Naive thymus-derived CD8-positive, alpha-beta T cell (primary cell): ENCODE measurements around the gene COL23A1. TPM values are rescaled to one million over a fixed set of nuclear protein-coding genes. Genes with fewer than 3 reads are reported as not detected.
"Not testable (repeated sequence)": the region's sequence is repeated elsewhere in the genome, so short reads cannot be mapped to it uniquely, and the experiment has no call there.

Experiments
- ATAC-seq, 2 donors: fragments of 150-1000 bp; cut with Tn5 transposase in 1 of 2; sonication (Bioruptor Pico), chemical (Tn5 transposase) in 1 of 2; 1 replicate in 1 of 2; 2 replicates in 1 of 2; pipeline ENCODE4 v1.10.0; 2021; ENCODE audit warnings: mild to moderate bottlenecking in 2 of 2, moderate library complexity in 2 of 2
- POLR2A ChIA-PET: fragments of 350-600 bp; sonication (Branson Sonifier 250); formaldehyde crosslinking; loops from one replicate; lab custom pipeline; 2021; ENCODE audit warnings: antibody characterized with exemption; lab: Charles Lee
- DNase-seq, 10 donors: peaks; one replicate each; pipeline versions ENCODE4 v3.0.0 to v3.0.0-alpha.2; 2020 to 2022
- H3K27ac Mint-ChIP-seq, 10 donors: one replicate each; pipeline ENCODE4 v1.8.0; 2020 to 2022; ENCODE audit warnings: mild to moderate bottlenecking in 10 of 10, mixed read lengths in 10 of 10, moderate library complexity in 4 of 10, inconsistent platforms in 1 of 10
- H3K27me3 Mint-ChIP-seq, 5 donors: one replicate each; pipeline ENCODE4 v1.8.0; 2021 to 2022; ENCODE audit warnings: mixed read lengths in 5 of 5
- H3K36me3 Mint-ChIP-seq, 3 donors: one replicate each; pipeline ENCODE4 v1.8.0; 2020 to 2022; ENCODE audit warnings: mixed read lengths in 3 of 3, mild to moderate bottlenecking in 2 of 3, inconsistent platforms in 1 of 3
- H3K4me1 Mint-ChIP-seq, 4 donors: one replicate each; pipeline ENCODE4 v1.8.0; 2021 to 2022; ENCODE audit warnings: mixed read lengths in 4 of 4
- H3K4me3 Mint-ChIP-seq, 10 donors: one replicate each; pipeline ENCODE4 v1.8.0; 2020 to 2022; ENCODE audit warnings: mild to moderate bottlenecking in 10 of 10, mixed read lengths in 10 of 10, moderate library complexity in 6 of 10, inconsistent platforms in 1 of 10
- H3K9me3 Mint-ChIP-seq, 9 donors: one replicate each; pipeline ENCODE4 v1.8.0; 2020 to 2022; ENCODE audit warnings: mixed read lengths in 9 of 9, mild to moderate bottlenecking in 3 of 9, inconsistent platforms in 1 of 9, moderate library complexity in 1 of 9
- polyA plus RNA-seq, 3 donors: library from polyadenylated mRNA; unstranded; fragments of 300-500 nt; fragmentation: Illumina TruSeq; gene quantifications; one replicate each; pipeline ENCODE4 v1.2.3, GENCODE V29; 2021
- total RNA-seq, 8 experiments: library from RNA in 2 of 8; stranded (reverse) in 2 of 8; gene quantifications; one replicate each; pipeline ENCODE4 v1.2.3 and lab custom pipeline; 2021 to 2026

The COL23A1 gene
- total and polyA plus RNA-seq, 5 experiments from 2014 or later = 0.10 to 0.51 (median 0.16) TPM; not detected in 2

DNA sequence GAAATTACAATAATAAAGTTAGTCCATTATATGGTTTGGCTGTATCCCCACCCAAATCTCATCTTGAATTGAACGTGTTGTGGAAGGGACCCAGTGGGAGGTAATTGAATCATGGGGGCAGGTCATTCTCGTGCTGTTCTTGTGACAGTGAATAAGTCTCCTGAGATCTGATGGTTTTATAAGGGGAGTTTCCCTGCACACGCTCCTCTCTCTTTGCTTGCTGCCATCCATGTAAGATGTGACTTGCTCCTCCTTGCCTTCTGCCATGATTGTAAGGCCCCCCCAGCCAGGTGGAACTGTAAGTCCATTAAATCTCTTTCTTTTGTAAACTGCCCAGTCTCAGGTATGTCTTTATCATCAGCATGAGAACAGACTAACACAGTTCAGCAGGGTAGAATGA, 220.7 kb downstream of the COL23A1 start:
- H3K36me3 Mint-ChIP-seq, H3K4me3 Mint-ChIP-seq, DNase-seq, H3K27ac Mint-ChIP-seq, H3K4me1 Mint-ChIP-seq, ATAC-seq: not testable (repeated sequence)
- POLR2A ChIA-PET = interaction anchor here (0.6 kb wide), 1 partner anchor 884 kb away, joined by 3 read pairs; no protein-coding TSS in a partner anchor
- Mint-ChIP-seq H3K9me3 (peaks cover 0 to 10% (median 0%) of the 10 kb centered on the region in 9 donors), H3K27me3 (peaks cover 0 to 23% (median 3%) of the 10 kb centered on the region in 5 donors)

DNA sequence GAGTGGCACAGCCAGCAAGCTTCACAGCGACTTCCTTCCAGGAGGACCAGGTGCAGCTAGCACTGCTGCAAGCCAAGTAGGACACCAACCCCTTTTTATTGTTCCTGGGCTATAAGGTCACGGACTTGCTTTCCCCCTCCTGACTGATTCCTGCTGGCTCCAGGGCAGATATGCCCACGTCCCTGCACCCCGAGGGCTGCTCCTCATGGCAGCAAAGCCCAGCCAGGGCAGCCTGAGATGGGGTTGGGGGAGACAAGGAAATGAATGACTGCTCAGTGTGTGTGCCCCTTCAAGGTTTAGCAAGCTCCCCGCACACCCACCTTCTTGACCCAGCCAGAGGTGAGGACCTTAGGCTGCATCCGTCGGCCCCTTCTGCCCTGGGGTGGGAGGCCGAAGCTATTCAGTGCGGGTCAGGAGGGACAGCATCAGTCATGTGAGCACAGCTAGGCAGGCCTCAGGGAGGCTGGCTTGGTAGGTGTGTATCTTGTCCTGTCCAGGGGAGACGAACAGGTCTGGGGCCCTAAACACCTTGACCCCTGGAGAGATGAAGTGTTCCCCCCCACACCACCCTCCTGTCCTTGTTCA, 221.4 kb downstream of the COL23A1 start:
- H3K27ac Mint-ChIP-seq = no peak overlapping the region
- ATAC-seq (no peak), DNase-seq (no peak)
- POLR2A ChIA-PET = no interaction called here
- H3K27me3 Mint-ChIP-seq = peaks cover 0 to 19% (median 3%) of the 10 kb centered on the region in 5 donors
- H3K9me3 Mint-ChIP-seq = peaks cover 0 to 10% (median 0%) of the 10 kb centered on the region in 9 donors
- H3K4me1 Mint-ChIP-seq = peaks cover 0 to 5% (median 1%) of the 10 kb centered on the region in 4 donors
- no peak overlapping the region for H3K4me3 Mint-ChIP-seq
- H3K36me3 Mint-ChIP-seq = no peaks in the 10 kb centered on the region

DNA sequence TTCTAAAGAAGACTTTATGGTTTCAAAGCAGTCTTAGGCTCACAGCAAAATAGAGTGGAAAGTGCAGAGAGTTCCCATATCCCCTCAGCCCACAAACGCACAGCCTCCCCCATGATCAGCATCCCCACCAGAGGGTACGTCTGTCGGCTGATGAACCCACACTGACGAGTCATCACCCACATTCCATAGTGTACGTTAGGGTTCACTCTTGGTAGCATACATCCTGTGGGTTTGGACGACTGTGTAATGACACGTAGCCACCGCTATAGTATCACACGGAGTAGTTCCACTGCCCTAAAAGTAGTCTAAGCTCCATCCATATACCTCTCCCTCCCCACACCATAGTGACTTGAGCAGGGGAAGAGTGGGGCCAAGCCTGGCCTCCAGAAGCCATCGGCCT, 221.9 kb downstream of the COL23A1 start:
- no peaks in the 10 kb centered on the region for H3K36me3 Mint-ChIP-seq

DNA sequence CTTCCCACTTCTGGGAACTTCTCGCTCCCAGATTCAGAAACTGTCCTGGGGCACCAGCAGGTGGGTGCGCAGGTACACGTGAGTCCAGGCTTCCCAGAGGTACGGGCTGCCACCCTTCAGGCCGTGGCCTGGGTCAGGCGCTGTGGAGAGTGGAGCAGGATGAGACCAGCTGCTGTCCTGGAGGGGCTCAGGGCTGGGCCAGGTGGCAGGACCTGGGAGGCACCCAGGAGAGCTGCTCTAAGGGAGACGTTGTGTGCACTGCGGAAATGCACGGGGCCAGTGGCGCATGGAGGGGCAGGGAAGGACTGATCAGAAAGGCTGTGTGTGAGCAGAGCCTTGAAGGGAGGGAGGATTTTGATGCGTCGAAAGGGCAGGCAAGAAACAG, 222.5 kb downstream of the COL23A1 start:
- Mint-ChIP-seq H3K9me3 (peaks cover 0 to 10% (median 0%) of the 10 kb centered on the region in 9 donors), H3K36me3 (no peaks in the 10 kb centered on the region), H3K27me3 (peaks cover 0 to 19% (median 3%) of the 10 kb centered on the region in 5 donors), H3K27ac (no peak overlapping the region), H3K4me1 (peaks cover 0 to 7% (median 1%) of the 10 kb centered on the region in 4 donors), H3K4me3 (no peak overlapping the region)
- DNase-seq (no peak), ATAC-seq (no peak)
- POLR2A ChIA-PET = no interaction called here

More for the DNA sequence above, 221.9 kb downstream of the COL23A1 start:
- H3K4me1 Mint-ChIP-seq = peaks cover 0 to 6% (median 1%) of the 10 kb centered on the region in 4 donors
- H3K27me3 Mint-ChIP-seq = peaks cover 0 to 19% (median 3%) of the 10 kb centered on the region in 5 donors
- H3K27ac Mint-ChIP-seq = no peak overlapping the region
- no peak overlapping the region for H3K4me3 Mint-ChIP-seq
- POLR2A ChIA-PET = no interaction called here
- DNase-seq = no peak
- ATAC-seq = no peak
- H3K9me3 Mint-ChIP-seq = peaks cover 0 to 10% (median 0%) of the 10 kb centered on the region in 9 donors

DNA sequence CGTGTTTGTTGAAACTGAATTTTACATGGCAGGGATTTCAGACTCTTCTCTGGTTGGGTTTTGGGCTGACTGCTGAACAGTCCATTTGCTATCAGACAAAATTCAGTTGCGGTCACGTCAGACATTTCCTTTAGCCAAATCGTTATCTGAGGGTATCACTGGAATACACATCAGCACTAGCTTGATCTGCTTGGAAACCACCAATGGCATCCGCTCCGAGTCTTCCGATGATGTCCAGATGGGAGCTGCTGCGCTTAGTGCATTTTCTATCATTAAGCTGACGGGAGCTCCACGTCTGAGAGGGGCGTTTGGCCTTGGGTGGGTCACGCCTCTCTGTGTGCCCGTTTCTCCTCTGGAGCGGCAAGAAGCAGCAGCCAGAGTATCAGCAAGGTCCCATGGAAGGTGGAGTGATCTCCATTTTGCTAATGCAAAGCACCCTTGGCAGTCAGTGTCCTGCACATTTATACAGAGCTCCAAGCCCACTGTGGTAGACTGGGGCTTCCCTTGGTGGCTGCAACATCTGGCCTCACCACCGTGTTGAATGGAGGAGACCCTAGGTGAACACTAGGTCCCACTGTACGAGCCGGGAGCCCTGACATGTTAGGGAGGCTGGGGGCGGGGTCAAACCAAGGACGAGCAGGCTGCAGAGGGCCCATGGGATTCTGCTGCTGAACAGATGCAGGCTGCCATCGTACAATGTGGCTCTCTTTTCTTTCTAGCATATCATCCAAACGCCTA, 223.0 kb downstream of the COL23A1 start:
- H3K27me3 Mint-ChIP-seq = peaks cover 0 to 17% (median 1%) of the 10 kb centered on the region in 5 donors
- H3K4me3 Mint-ChIP-seq = no peak overlapping the region
- DNase-seq = no peak
- ATAC-seq = no peak
- no peak overlapping the region for H3K27ac Mint-ChIP-seq
- H3K9me3 Mint-ChIP-seq = peaks cover 0 to 10% (median 0%) of the 10 kb centered on the region in 9 donors
- peaks cover 0 to 7% (median 1%) of the 10 kb centered on the region in 4 donors for H3K4me1 Mint-ChIP-seq
- H3K36me3 Mint-ChIP-seq = no peaks in the 10 kb centered on the region
- POLR2A ChIA-PET = no interaction called here

DNA sequence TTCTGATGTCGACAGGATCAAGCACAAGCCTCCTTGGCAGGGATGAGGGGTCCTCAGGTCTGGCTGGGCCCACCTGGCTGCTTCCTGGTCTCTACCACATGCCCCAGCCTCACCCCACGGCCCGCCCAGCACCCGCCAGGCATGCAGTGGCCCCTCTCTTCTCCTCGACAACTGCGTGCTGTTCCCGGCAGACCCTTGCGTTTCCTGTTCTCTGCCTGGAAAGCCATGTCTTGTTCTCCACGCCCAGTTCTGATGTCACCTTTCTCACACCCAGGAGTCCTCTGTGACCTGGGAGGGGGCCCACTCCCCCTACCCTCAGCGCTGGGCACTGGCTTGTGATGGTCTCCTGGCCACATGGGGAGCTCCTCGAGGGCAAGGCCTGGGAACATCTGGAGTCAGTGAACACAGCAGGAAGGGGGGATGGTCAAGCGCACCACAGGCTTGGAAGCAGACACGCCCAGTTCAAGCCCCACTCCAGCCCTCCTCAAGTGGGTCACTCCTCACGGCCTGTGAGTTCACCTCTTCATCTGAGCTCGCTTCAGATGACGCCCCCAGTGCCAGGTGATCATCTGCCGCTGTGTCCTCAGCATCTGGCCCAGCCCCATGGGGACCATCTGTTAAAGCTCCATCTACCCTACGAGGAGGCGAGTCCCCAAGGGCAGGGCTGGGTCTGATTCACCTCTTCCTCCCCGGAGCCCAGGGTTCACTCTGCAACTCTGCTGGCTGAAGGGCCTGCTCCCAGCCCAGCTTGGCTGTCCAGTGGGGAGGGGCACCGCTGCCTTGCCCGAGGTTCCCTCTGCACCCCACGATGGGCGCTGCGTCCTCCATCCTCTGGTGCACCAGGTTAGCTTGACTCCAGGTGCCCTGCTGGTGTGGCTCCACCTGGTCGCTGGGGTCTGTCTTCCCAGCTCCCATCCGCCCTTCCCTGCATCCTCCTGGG, 224.4 kb downstream of the COL23A1 start:
- Mint-ChIP-seq H3K27me3 (peaks cover 0 to 15% (median 1%) of the 10 kb centered on the region in 5 donors), H3K9me3 (peaks cover 0 to 10% (median 0%) of the 10 kb centered on the region in 9 donors), H3K4me3 (no peak overlapping the region), H3K27ac (no peak overlapping the region), H3K4me1 (peaks cover 0 to 7% (median 1%) of the 10 kb centered on the region in 4 donors), H3K36me3 (no peaks in the 10 kb centered on the region)
- ATAC-seq (no peak), DNase-seq (no peak)
- POLR2A ChIA-PET = no interaction called here

DNA sequence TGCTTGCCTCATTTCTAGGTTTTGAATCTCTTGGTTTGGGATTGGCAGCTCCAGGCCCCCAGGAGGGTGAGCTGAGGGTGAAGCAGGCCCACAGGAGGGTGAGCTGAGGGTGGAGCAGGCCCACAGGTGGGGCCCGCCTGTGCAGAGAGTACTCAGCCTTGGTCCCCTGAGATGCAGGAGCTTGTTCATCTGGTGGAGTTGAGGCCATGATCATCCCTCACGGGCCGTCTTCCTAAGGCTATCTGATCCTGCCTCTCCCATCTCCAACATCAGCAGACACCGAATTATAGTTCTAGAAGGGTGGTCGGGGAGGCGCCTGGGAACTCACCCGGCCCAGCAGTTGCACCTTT, 225.9 kb downstream of the COL23A1 start:
- POLR2A ChIA-PET = no interaction called here
- Mint-ChIP-seq H3K36me3 (no peaks in the 10 kb centered on the region), H3K27me3 (peaks cover 0 to 12% (median 2%) of the 10 kb centered on the region in 5 donors), H3K4me1 (peaks cover 0 to 7% (median 1%) of the 10 kb centered on the region in 4 donors), H3K4me3 (no peak overlapping the region), H3K9me3 (peaks cover 0 to 2% (median 0%) of the 10 kb centered on the region in 9 donors), H3K27ac (peak overlapping the region in 1 of 10 donors; percentile 63)
- ATAC-seq = no peak
- DNase-seq = no peak

DNA sequence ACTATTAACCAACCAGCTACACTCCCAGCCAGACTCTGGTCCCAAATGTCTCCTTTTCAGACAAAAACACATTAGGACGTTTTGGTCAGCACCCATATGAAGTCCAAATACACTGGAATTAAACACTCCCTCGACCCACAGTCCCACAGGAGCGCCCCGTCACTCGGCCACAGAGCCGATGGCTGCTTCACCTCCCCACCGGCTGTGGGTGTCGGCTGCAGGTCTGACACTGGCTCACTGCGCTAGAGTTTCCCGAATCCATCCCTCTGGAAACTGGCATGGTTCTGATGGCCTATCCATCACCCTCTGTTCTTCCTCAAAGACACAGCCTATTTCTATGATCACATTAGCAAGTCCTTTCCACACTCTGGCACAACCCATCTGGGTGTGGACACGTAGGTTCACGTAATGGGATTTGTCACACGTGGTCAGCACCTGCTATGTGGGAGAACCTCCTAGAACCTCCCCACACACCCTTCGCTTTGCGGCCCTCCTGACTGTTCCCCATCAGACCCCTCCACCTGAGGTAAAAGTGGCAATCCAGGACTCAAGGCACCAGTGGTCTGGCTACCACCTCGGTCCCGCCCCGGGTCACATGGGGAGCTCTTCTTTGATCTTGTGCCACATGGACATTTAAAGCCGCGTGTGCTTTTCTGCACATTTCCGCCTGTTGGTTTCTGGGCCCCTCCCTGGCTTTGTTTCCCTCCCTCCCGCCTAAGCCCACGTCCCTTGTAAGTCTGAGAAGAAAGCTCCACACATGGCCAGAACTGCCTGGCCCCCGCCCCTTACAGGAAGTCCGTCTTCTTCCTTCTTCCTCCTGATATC, 226.5 kb downstream of the COL23A1 start:
- H3K36me3 Mint-ChIP-seq = no peaks in the 10 kb centered on the region
- no peaks in the 10 kb centered on the region for H3K9me3 Mint-ChIP-seq
- POLR2A ChIA-PET = interaction anchor here (0.5 kb wide), 1 partner anchor 1401 kb away, joined by 3 read pairs; no protein-coding TSS in a partner anchor
- H3K27me3 Mint-ChIP-seq = peaks cover 0 to 12% (median 2%) of the 10 kb centered on the region in 5 donors
- H3K4me1 Mint-ChIP-seq = peaks cover 0 to 7% (median 1%) of the 10 kb centered on the region in 4 donors
- H3K4me3 Mint-ChIP-seq = no peak overlapping the region
- DNase-seq = no peak
- ATAC-seq = no peak
- H3K27ac Mint-ChIP-seq = peak overlapping the region in 1 of 10 donors; percentile 63

DNA sequence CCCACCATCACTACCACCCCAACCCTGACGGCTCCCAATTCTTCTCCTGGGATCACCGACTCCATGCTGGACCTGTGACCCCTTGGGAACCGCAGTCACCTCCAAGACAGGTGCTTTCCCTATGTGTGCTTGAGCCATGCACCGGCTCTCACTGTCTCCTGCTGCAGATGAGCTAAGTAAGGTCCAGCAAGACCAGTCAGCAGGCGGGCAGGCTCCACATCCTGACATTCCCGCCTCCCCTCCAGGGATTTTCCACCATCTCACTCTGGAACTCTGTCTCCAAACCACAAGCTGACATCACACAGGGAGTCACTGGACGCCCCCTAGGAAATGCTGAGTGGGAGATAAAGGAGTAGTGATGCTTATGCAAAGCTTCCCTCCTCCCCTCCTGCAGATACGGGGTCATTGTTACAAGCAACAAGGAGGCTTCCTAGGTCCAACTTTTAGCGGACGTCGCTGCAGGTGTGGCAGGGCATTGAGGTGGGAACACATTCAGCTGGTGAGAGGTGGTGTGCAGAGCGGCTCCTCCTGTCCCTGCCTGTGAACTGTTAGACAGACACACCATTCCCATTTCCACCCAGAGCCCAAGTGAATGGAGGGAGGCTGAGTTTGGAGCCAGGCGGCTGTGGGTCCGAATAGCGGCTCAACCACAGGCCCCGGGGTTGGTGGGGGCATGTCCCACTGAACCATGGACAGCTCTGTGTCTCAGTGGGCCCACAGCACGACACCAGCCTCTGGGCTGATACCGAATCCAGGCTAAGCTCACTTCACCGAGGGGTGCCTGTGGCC, 228.3 kb downstream of the COL23A1 start:
- peaks cover 6 to 13% (median 9%) of the 10 kb centered on the region in 4 donors for H3K4me1 Mint-ChIP-seq
- DNase-seq (no peak), ATAC-seq (no peak)
- no peaks in the 10 kb centered on the region for H3K9me3 Mint-ChIP-seq
- POLR2A ChIA-PET = no interaction called here
- no peak overlapping the region for H3K27ac Mint-ChIP-seq
- H3K27me3 Mint-ChIP-seq = peaks cover under 1 to 17% (median 4%) of the 10 kb centered on the region in 5 donors
- H3K36me3 Mint-ChIP-seq = no peaks in the 10 kb centered on the region
- no peak overlapping the region for H3K4me3 Mint-ChIP-seq

DNA sequence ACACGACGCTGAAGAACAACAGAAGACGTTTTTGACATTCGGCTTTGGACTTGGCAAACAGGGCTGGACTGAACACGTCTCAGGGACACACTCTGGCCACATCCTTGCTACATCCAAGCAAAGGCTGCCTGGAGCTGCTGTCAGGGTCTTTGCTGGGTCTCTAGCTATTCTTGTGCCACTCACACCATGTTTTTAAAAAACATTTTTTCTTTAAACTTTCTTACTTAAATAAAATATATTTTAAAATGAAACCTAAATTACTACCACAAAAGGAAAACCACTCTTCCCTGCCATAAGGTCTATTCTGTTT, 229.3 kb downstream of the COL23A1 start:
- H3K4me3 Mint-ChIP-seq = no peak overlapping the region
- H3K9me3 Mint-ChIP-seq = no peaks in the 10 kb centered on the region
- DNase-seq (no peak), ATAC-seq (no peak)
- no peaks in the 10 kb centered on the region for H3K36me3 Mint-ChIP-seq
- peaks cover 2 to 27% (median 7%) of the 10 kb centered on the region in 5 donors for H3K27me3 Mint-ChIP-seq
- peaks cover 11 to 20% (median 16%) of the 10 kb centered on the region in 4 donors for H3K4me1 Mint-ChIP-seq
- peak overlapping the region in 1 of 10 donors; percentile 65 for H3K27ac Mint-ChIP-seq
- POLR2A ChIA-PET = no interaction called here

DNA sequence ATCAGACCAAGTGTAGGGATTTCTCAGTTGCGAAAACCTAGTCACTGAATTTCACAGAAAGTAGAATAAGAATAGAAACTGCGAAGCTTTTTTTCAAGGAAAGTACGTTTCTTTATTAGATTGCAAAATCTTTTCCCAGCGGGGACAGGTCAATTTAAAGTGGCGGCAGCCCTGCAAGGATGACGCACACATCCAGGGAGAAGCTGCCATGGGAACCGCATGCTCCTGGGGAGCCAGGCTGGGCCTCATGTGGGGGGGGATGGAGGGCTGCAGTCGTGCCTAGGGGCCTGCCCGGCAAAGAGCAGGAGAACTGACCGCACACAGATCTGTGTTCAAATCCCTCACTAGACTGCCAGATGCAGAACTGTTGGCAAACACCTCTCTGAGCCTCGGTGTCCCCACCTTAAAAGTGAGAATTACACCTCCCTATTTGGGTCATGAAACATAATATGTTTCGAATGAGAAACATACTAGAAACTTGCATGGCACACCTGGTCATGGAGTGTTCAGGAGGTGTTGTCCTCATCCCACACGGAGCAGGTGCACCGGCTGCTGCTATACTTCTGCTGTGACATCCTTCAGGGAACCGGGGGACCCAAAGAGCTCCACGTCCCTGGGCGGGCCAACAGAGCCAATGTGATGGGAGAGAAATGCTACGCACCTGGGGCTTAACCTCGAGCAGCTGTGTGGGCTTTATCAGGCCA, 229.8 kb downstream of the COL23A1 start:
- Mint-ChIP-seq H3K4me1 (peaks cover 11 to 21% (median 17%) of the 10 kb centered on the region in 4 donors), H3K27ac (no peak overlapping the region), H3K27me3 (peaks cover 2 to 29% (median 8%) of the 10 kb centered on the region in 5 donors), H3K4me3 (no peak overlapping the region), H3K36me3 (no peaks in the 10 kb centered on the region), H3K9me3 (no peaks in the 10 kb centered on the region)
- DNase-seq = no peak
- POLR2A ChIA-PET = no interaction called here
- no peak for ATAC-seq
